Tibial artery (tissue), 4 donors: ENCODE measurements around the gene NCAPD2.
"Not testable (repeated sequence)": the region's sequence is repeated elsewhere in the genome, so short reads cannot be mapped to it uniquely, and the experiment has no call there.

Experiments
- DNase-seq, 2 donors: peaks; one replicate each; pipeline ENCODE4 v3.0.0-alpha.2; 2019
- H3K27ac ChIP-seq, 2 donors: fragments of 200-600 bp; sonication (generic) in 1 of 2; 1 replicate in 1 of 2; 2 replicates in 1 of 2; pipeline ENCODE4 v1.5.1; 2018 to 2019; ENCODE audit warnings: mild to moderate bottlenecking in 1 of 2
- H3K27me3 ChIP-seq, 2 donors: fragments of 200-600 bp; sonication (generic) in 1 of 2; one replicate each; pipeline versions ENCODE4 v1.5.1 to v1.6.0; 2016 to 2019
- H3K36me3 ChIP-seq, 3 donors: fragments of 200-600 bp; sonication (generic) in 2 of 3; one replicate each; pipeline ENCODE4 v1.5.1; 2016 to 2019; ENCODE audit warnings: mild to moderate bottlenecking in 2 of 3
- H3K4me1 ChIP-seq, 4 donors: fragments of 200-600 bp; sonication (generic) in 2 of 4; 1 replicate in 3 of 4; 2 replicates in 1 of 4; pipeline ENCODE4 v1.5.1; 2016 to 2019
- H3K4me3 ChIP-seq, 2 donors: fragments of 200-600 bp; sonication (generic) in 1 of 2; 1 replicate in 1 of 2; 2 replicates in 1 of 2; pipeline ENCODE4 v1.5.1; 2018 to 2019; ENCODE audit warnings: mild to moderate bottlenecking in 2 of 2
- H3K9me3 ChIP-seq, 3 donors: fragments of 200-600 bp; sonication (generic) in 1 of 3; one replicate each; pipeline ENCODE4 v1.5.1; 2016 to 2019
- intact Hi-C: fragments of 100-400 bp; cut with DNase I; formaldehyde crosslinking; loops from one replicate; pipeline ENCODE4 v1.15.0; 2023; ENCODE audit warnings: low total_unique reads
- TF ChIP-seq, protein P1 (sequence below), 2 experiments: fragments of 200-600 bp in 1 of 2; fragments of 450-650 bp in 1 of 2; IDR thresholded peaks; one replicate each; pipeline ENCODE4 v1.5.1; 2017 to 2019; ENCODE audit warnings: antibody characterized with exemption in 2 of 2, mild to moderate bottlenecking in 1 of 2, moderate library complexity in 1 of 2

NCAPD2 gene

DNA sequence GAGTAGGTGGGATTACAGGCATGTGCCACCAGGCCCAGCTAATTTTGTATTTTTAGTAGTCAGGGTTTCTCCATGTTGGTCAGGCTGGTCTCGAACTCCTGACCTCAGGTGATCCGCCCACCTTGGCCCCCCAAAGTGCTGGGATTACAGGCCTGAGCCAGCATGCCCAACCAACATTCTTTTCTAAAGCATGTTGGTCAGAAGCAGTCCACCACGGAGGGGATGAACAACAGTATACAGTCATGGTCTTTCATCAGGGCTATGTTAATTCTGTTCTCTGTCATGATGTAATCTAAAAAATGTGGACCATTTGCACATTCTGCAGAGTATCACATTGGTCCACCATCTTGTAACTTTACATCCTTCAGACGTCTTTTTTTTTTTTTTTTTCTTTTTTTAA lies 4.5 kb upstream of the NCAPD2 start:
- Histone ChIP-seq H3K27me3 (no peaks in the 10 kb centered on the region), H3K27ac (no peak overlapping the region), H3K9me3 (no peaks in the 10 kb centered on the region), H3K4me1 (peaks cover 0 to 15% (median 12%) of the 10 kb centered on the region in 4 donors), H3K36me3 (peaks cover 8 to 15% (median 12%) of the 10 kb centered on the region in 3 donors), H3K4me3 (no peak overlapping the region)
- no peak for DNase-seq
- TF ChIP-seq, protein P1, sequence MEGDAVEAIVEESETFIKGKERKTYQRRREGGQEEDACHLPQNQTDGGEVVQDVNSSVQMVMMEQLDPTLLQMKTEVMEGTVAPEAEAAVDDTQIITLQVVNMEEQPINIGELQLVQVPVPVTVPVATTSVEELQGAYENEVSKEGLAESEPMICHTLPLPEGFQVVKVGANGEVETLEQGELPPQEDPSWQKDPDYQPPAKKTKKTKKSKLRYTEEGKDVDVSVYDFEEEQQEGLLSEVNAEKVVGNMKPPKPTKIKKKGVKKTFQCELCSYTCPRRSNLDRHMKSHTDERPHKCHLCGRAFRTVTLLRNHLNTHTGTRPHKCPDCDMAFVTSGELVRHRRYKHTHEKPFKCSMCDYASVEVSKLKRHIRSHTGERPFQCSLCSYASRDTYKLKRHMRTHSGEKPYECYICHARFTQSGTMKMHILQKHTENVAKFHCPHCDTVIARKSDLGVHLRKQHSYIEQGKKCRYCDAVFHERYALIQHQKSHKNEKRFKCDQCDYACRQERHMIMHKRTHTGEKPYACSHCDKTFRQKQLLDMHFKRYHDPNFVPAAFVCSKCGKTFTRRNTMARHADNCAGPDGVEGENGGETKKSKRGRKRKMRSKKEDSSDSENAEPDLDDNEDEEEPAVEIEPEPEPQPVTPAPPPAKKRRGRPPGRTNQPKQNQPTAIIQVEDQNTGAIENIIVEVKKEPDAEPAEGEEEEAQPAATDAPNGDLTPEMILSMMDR (IDR thresholded peaks at IDR 0.05) = no peak
- intact Hi-C loops = no loop called here

DNA sequence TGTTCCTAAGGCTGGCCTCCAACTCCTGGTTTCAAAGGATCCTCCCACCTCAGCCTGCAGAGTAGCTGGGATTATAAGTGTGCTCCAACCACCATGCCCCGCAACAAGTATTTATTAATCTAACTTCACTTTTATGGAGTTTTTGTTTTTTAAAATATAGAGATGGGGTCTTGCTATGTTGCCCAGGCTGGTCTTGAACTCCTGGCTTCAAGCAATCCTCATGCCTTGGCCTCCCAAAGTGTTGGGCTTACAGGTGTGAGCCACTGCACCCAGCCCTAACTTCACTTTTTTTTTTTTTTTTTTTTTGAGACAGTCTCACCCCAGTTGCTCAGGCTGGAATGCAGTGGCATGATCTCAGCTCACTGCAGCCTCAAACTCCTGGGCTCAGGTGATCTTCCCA lies 3.2 kb upstream of the NCAPD2 start:
- not testable (repeated sequence) for H3K9me3 ChIP-seq, H3K27me3 ChIP-seq, H3K4me3 ChIP-seq, DNase-seq, H3K27ac ChIP-seq
- H3K36me3 ChIP-seq = peaks cover 12 to 15% (median 12%) of the 10 kb centered on the region in 3 donors
- intact Hi-C loops = loop anchor here (5.0 kb wide), 1 partner anchor 42 kb away; the partner anchor contains the start of gene GAPDH
- peaks cover 0 to 27% (median 23%) of the 10 kb centered on the region in 4 donors for H3K4me1 ChIP-seq

DNA sequence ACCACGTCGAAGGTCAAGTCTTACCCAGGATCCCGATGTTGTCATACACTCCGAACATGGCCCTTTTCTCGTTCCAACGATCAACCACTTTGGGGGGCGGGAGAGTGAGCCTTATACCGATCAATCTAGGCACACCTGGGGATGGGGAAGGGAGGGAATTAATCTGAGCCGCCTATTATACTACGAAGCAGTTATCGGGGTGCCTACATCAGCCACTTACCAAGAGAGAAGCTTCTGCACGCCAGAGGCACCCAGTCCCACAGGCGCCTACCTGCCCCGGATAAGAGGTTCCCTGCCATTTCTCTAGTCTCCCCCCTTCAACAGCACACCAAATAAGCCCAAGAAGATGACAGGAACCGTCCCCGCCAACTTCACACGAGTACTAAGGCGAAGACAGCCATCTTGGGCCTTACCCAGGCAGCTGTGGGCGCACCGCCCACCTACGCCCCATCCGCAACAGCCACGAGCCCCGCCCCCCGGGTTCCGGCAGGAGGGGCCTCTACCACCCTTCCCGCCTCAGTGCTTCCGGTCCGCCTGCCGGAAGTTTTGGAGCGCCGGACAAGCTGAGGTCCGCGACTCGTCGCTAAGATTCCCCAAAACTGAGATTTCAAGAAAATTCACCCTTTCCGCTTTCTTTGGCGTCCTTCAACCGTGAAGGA lies 935 bp upstream of the NCAPD2 start, which contains the start of gene MRPL51:
Gene MRPL51 (minus strand): TSS at position 425 of the 659 bp plus-strand sequence. CDS start 126 bp downstream, at position 299.
- Histone ChIP-seq H3K4me1 (peaks cover 0 to 27% (median 23%) of the 10 kb centered on the region in 4 donors), H3K9me3 (no peaks in the 10 kb centered on the region), H3K27ac (peak within 1 kb of the TSS; percentile 94 to 97), H3K36me3 (peaks cover 12 to 32% (median 21%) of the 10 kb centered on the region in 3 donors), H3K4me3 (peak within 1 kb of the TSS; percentile 75 to 97), H3K27me3 (no peaks in the 10 kb centered on the region)
- TF ChIP-seq, protein P1 (IDR thresholded peaks at IDR 0.05) = no peak
- intact Hi-C loops = loop anchor here (5.0 kb wide), 1 partner anchor 39 kb away; the partner anchor contains the start of gene GAPDH
- DNase-seq = peak; percentile 97

DNA sequence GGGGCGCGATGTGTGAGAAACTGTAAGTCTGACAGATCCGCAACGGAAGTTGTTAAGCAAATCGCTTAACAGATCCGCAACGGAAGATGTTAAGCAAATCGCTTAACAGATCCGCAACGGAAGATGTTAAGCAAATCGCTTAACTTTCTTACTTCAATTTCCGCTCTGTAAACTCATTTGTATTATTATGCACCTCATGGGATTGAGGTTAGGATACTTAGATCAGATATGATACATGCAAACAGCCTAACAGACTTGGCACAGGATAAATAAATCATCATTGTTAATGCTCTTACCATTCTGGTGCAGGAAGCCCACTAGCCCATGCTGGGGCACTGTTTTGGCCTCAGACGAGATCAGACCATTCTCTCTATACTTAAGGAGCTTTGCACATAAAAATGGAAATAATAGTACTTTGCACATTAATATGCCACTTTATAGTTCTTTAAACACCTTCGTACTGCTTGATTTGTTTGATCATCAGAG lies 399 bp downstream of the NCAPD2 start:
- no peak for DNase-seq
- no peaks in the 10 kb centered on the region for H3K27me3 ChIP-seq
- TF ChIP-seq, protein P1 (IDR thresholded peaks at IDR 0.05) = no peak
- no peaks in the 10 kb centered on the region for H3K9me3 ChIP-seq
- H3K4me3 ChIP-seq = peak overlapping the region; percentile 75 to 97
- intact Hi-C loops = loop anchor here (5.0 kb wide), 1 partner anchor 38 kb away; the partner anchor contains the start of gene GAPDH
- H3K36me3 ChIP-seq = peaks cover 18 to 45% (median 31%) of the 10 kb centered on the region in 3 donors
- peaks cover 0 to 27% (median 23%) of the 10 kb centered on the region in 4 donors for H3K4me1 ChIP-seq
- H3K27ac ChIP-seq = peak overlapping the region; percentile 94 to 97

DNA sequence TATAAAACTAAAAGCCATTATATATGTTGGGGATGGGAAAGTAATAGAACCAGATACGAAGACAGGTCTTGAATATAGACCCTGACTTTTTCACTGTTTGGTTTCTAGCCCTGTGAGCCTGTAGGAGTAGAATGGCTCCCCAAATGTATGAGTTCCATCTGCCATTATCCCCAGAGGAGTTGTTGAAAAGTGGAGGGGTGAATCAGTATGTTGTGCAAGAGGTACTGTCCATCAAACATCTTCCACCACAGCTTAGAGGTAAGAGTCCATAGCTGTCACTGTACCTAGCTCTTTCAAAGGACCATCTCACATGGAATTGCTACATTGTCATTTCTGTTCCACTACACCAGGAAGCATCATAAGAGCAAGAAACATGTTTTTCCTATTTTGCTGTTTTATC lies 1.1 kb downstream of the NCAPD2 start:
- DNase-seq = no peak
- intact Hi-C loops = loop anchor here (5.0 kb wide), 1 partner anchor 37 kb away; the partner anchor contains the start of gene GAPDH
- Histone ChIP-seq H3K4me3 (peak overlapping the region in 1 of 2 donors; percentile 97), H3K9me3 (no peaks in the 10 kb centered on the region), H3K36me3 (peaks cover 18 to 52% (median 38%) of the 10 kb centered on the region in 3 donors), H3K27ac (peak overlapping the region in 1 of 2 donors; percentile 94), H3K4me1 (peaks cover 0 to 27% (median 23%) of the 10 kb centered on the region in 4 donors), H3K27me3 (no peaks in the 10 kb centered on the region)
- TF ChIP-seq, protein P1 (IDR thresholded peaks at IDR 0.05) = no peak

DNA sequence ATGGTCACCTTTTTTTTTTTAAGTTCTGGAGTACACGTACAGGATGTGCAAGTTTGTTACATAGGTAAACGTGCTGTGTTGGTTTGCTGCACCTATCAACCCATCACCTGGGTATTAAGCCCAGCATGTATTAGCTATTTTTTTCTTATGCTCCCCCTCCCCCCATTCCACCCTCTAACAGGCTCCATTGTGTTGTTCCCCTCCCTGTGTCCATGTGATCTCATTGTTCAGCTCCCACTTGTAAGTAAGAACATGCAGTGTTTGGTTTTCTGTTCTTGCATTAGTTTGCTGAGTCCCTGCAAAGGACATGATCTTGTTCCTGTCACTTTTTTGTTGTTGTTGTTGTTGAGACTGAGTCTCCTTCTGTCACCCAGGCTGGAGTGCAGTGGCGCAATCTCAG lies 3.4 kb downstream of the NCAPD2 start:
- H3K9me3 ChIP-seq, DNase-seq, intact Hi-C loops, H3K27me3 ChIP-seq, H3K27ac ChIP-seq, H3K4me3 ChIP-seq: not testable (repeated sequence)
- peaks cover 0 to 22% (median 19%) of the 10 kb centered on the region in 4 donors for H3K4me1 ChIP-seq
- H3K36me3 ChIP-seq = peaks cover 9 to 41% (median 26%) of the 10 kb centered on the region in 3 donors
